SK-N-SH (cell line): Measurements from ENCODE around the gene GCC1. TPM values are rescaled to one million over a fixed set of nuclear protein-coding genes. Genes with fewer than 3 reads are reported as not detected.

Experiments
- CTCF ChIA-PET: fragments of 300-600, 350-600 bp; formaldehyde crosslinking; extraction: SDS; loops from one replicate; lab custom pipeline; 2021; lab: Yijun Ruan, JAX
- POLR2A ChIA-PET: fragments of 350-600 bp; sonication (Branson Sonifier 250); formaldehyde crosslinking; extraction: SDS; loops from one replicate; lab custom pipeline; 2020; ENCODE audit warnings: antibody characterized with exemption, inconsistent platforms; lab: Yijun Ruan, JAX
- DNase-seq: peaks from one replicate; pipeline ENCODE4 v3.0.0; 2012
- H2AFZ ChIP-seq: fragments of 200-600 bp; sonication (generic); 2 replicates; pipeline ENCODE4 v1.8.1; 2016; ENCODE audit warnings: antibody characterized with exemption, mild to moderate bottlenecking, low read depth
- H3F3A ChIP-seq: fragments of 200-600 bp; sonication (generic); replicated peaks from 2 replicates; pipeline ENCODE3; 2016; ENCODE audit warnings: antibody characterized with exemption, mild to moderate bottlenecking; ENCODE audit not compliant: insufficient read depth
- H3K27ac ChIP-seq, 2 experiments: fragments of 200-500 bp in 1 of 2; fragments of 200-600 bp in 1 of 2; sonication (Bioruptor generic) in 1 of 2; sonication (generic), shearing (Covaris generic) in 1 of 2; 2 replicates each; pipeline versions ENCODE4 v1.5.1 to v1.6.1; 2014 to 2016; ENCODE audit warnings: low read depth in 2 of 2, inconsistent platforms in 1 of 2, low read length in 1 of 2, mild to moderate bottlenecking in 1 of 2, mixed read lengths in 1 of 2
- H3K27me3 ChIP-seq: fragments of 200-600 bp; sonication (generic), shearing (Covaris generic); 2 replicates; pipeline ENCODE4 v1.6.1; 2016; ENCODE audit warnings: mixed run types; ENCODE audit not compliant: insufficient read depth
- H3K36me3 ChIP-seq, 2 experiments: fragments of 200-500 bp in 1 of 2; fragments of 200-600 bp in 1 of 2; sonication (Bioruptor generic) in 1 of 2; sonication (generic) in 1 of 2; replicated peaks in 1 of 2; 2 replicates each; pipeline versions ENCODE3 to v1.5.1; 2014 to 2016; ENCODE audit warnings: low read length in 1 of 2, mild to moderate bottlenecking in 1 of 2; ENCODE audit not compliant: insufficient read depth in 2 of 2, control insufficient read depth in 1 of 2
- H3K4me1 ChIP-seq, 2 experiments: fragments of 200-500 bp in 1 of 2; fragments of 200-600 bp in 1 of 2; sonication (Bioruptor generic) in 1 of 2; sonication (generic), shearing (Covaris generic) in 1 of 2; 2 replicates each; pipeline versions ENCODE4 v1.5.1 to v1.6.1; 2014 to 2016; ENCODE audit warnings: low read depth in 1 of 2, low read length in 1 of 2, mixed run types in 1 of 2; ENCODE audit not compliant: insufficient read depth in 2 of 2, control insufficient read depth in 1 of 2
- H3K4me2 ChIP-seq: fragments of 200-600 bp; sonication (generic), shearing (Covaris generic); 2 replicates; pipeline ENCODE4 v1.6.1; 2017; ENCODE audit warnings: mixed run types
- H3K4me3 ChIP-seq, 2 experiments: fragments of 200-500 bp in 1 of 2; fragments of 200-600 bp in 1 of 2; sonication (Bioruptor generic) in 1 of 2; sonication (generic), shearing (Covaris generic) in 1 of 2; 2 replicates each; pipeline versions ENCODE4 v1.5.1 to v1.8.1; 2014 to 2016; ENCODE audit warnings: low read depth in 2 of 2, inconsistent platforms in 1 of 2, low read length in 1 of 2, mild to moderate bottlenecking in 1 of 2, mixed read lengths in 1 of 2, moderate library complexity in 1 of 2
- H3K79me2 ChIP-seq: fragments of 200-600 bp; sonication (generic); 2 replicates; pipeline ENCODE4 v1.8.1; 2017; ENCODE audit warnings: mild to moderate bottlenecking; ENCODE audit not compliant: insufficient read depth
- H3K9ac ChIP-seq: fragments of 200-600 bp; sonication (generic); 2 replicates; pipeline ENCODE4 v1.6.1; 2017; ENCODE audit warnings: mixed run types
- H3K9me2 ChIP-seq: fragments of 200-600 bp; sonication (generic); 2 replicates; pipeline ENCODE4 v1.6.1; 2017; ENCODE audit warnings: mixed run types
- H3K9me3 ChIP-seq: fragments of 200-600 bp; sonication (generic); 2 replicates; pipeline ENCODE4 v1.6.1; 2017; ENCODE audit warnings: mixed run types, mild to moderate bottlenecking, moderate library complexity
- H4K20me1 ChIP-seq: fragments of 200-600 bp; sonication (generic); 2 replicates; pipeline ENCODE4 v1.6.1; 2017; ENCODE audit warnings: mild to moderate bottlenecking, mixed run types; ENCODE audit not compliant: insufficient read depth
- EP300 ChIP-seq, 2 experiments: IDR thresholded peaks; 2 replicates each; pipeline versions ENCODE4 v1.4.0 to v1.6.1; 2012; ENCODE audit warnings: borderline replicate concordance in 1 of 2, low read depth in 1 of 2, low read length in 1 of 2
- EZH2phosphoT487 ChIP-seq: fragments of 200-600 bp; sonication (generic); IDR thresholded peaks from 2 replicates; pipeline ENCODE4 v1.6.1; 2017; ENCODE audit warnings: low read depth, mixed run types, mild to moderate bottlenecking, antibody characterized with exemption, moderate library complexity, borderline replicate concordance
- GATA2 ChIP-seq: sonication (generic); formaldehyde crosslinking; IDR thresholded peaks from 2 replicates; pipeline ENCODE4 v1.5.0; 2020; ENCODE audit warnings: mild to moderate bottlenecking, missing genetic modification reagents
- JUND ChIP-seq: IDR thresholded peaks from 2 replicates; pipeline ENCODE4 v1.4.0; 2012
- NFIC ChIP-seq: IDR thresholded peaks from 2 replicates; pipeline ENCODE4 v1.4.0; 2012; ENCODE audit warnings: borderline replicate concordance
- POLR2AphosphoS5 ChIP-seq: IDR thresholded peaks from 2 replicates; pipeline ENCODE4 v1.6.1; 2012; ENCODE audit warnings: low read depth, low read length
- RAD21 ChIP-seq: IDR thresholded peaks from 2 replicates; pipeline ENCODE4 v1.6.1; 2012; ENCODE audit warnings: mild to moderate bottlenecking, low read length
- RCOR1 ChIP-seq: fragments of 150-350 bp; IDR thresholded peaks from 2 replicates; pipeline ENCODE4 v1.6.1; 2017; ENCODE audit warnings: antibody characterized with exemption, low read length
- REST ChIP-seq: IDR thresholded peaks from 2 replicates; pipeline ENCODE4 v1.6.1; 2012; ENCODE audit warnings: mild to moderate bottlenecking, low read depth, low read length, moderate library complexity
- RFX5 ChIP-seq: IDR thresholded peaks from 2 replicates; pipeline ENCODE4 v1.6.1; 2012; ENCODE audit warnings: mild to moderate bottlenecking, improper control_type of control experiment, low read length
- SMC3 ChIP-seq: IDR thresholded peaks from 2 replicates; pipeline ENCODE4 v1.6.1; 2012; ENCODE audit warnings: low read depth, low read length, improper control_type of control experiment
- TAF1 ChIP-seq: IDR thresholded peaks from 2 replicates; pipeline ENCODE4 v1.6.1; 2012; ENCODE audit warnings: low read depth, mild to moderate bottlenecking, low read length, moderate library complexity, borderline replicate concordance
- WGBS: methylation state at CpG from one replicate; pipeline ENCODE4 v1.1.6; 2017; ENCODE audit warnings: low lambda C conversion rate; 5-methylcytosine and 5-hydroxymethylcytosine counted together
- polyA plus RNA-seq, 3 experiments: library from polyadenylated mRNA; depleted of rRNA; stranded (reverse); fragments of >200 nt; gene quantifications; 2 replicates each; pipeline ENCODE4 v1.2.3, GENCODE V29; 2012
- TF ChIP-seq, protein P1 (sequence below): fragments of 200-600 bp; sonication (generic); IDR thresholded peaks from 2 replicates; pipeline ENCODE4 v1.6.1; 2017; ENCODE audit warnings: antibody characterized with exemption, mild to moderate bottlenecking, moderate library complexity
- TF ChIP-seq, protein P2 (sequence below): IDR thresholded peaks from 2 replicates; pipeline ENCODE4 v1.4.0; 2012; ENCODE audit warnings: low read depth, borderline replicate concordance
- TF ChIP-seq, protein P3 (sequence below): IDR thresholded peaks from 2 replicates; pipeline ENCODE4 v1.4.0; 2012; ENCODE audit warnings: low read depth, borderline replicate concordance

Gene GCC1
- polyA plus RNA-seq, 1 of the 3 experiments (the other 2 are of a cell fraction) = 8.4 TPM

DNA sequence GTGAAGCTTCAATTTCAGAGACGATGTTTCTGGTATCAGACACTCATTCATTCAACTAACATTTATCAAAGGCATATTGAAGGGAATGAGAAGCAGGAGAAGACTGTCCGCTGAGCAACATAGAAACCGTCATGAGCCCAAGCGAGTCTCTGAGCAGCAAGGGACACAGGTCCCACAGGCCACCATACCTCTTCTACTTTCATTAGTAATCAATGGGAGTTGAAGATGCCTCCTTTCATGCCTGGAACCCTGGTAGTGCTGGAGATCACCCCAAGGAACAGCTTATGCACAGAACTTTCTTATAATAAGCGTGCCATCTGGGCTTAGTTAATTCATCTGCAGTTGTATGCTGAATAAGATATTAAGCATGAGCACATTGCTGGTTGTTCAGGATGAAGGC is 31.3 kb upstream of the GCC1 start:
- Histone ChIP-seq H2AFZ (no peak overlapping the region), H4K20me1 (no peaks in the 10 kb centered on the region), H3K9me2 (no peaks in the 10 kb centered on the region), H3K9ac (no peak overlapping the region), H3K79me2 (no peaks in the 10 kb centered on the region), H3K36me3 (no peaks in the 10 kb centered on the region), H3K27me3 (peaks cover 82% of the 10 kb centered on the region), H3K27ac (no peak overlapping the region), H3F3A (no peaks in the 10 kb centered on the region)
- CTCF ChIA-PET = interaction anchor here (0.8 to 2.0 kb wide), 5 partner anchors 11 to 592 kb away, joined by 3 to 6 read pairs (median 3); no protein-coding TSS in a partner anchor
- no peak for DNase-seq
- WGBS = 27% methylated on average over 5 of the region's 5 CpGs
- POLR2A ChIA-PET = no interaction called here
- TF ChIP-seq JUND (no peak), GATA2 (CRISPR knock-in tag) (no peak), TAF1 (no peak), RCOR1 (no peak), SMC3 (no peak), EP300 (IDR thresholded peaks at IDR 0.05; ENCODE audit: borderline replicate concordance in 1 of 2, low read depth in 1 of 2, low read length in 1 of 2) (no peak), RAD21 (no peak), POLR2AphosphoS5 (no peak), RFX5 (no peak), EZH2phosphoT487 (no peak), NFIC (no peak), REST (no peak)
- TF ChIP-seq, protein P1, sequence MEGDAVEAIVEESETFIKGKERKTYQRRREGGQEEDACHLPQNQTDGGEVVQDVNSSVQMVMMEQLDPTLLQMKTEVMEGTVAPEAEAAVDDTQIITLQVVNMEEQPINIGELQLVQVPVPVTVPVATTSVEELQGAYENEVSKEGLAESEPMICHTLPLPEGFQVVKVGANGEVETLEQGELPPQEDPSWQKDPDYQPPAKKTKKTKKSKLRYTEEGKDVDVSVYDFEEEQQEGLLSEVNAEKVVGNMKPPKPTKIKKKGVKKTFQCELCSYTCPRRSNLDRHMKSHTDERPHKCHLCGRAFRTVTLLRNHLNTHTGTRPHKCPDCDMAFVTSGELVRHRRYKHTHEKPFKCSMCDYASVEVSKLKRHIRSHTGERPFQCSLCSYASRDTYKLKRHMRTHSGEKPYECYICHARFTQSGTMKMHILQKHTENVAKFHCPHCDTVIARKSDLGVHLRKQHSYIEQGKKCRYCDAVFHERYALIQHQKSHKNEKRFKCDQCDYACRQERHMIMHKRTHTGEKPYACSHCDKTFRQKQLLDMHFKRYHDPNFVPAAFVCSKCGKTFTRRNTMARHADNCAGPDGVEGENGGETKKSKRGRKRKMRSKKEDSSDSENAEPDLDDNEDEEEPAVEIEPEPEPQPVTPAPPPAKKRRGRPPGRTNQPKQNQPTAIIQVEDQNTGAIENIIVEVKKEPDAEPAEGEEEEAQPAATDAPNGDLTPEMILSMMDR = no peak
- TF ChIP-seq, protein P2, sequence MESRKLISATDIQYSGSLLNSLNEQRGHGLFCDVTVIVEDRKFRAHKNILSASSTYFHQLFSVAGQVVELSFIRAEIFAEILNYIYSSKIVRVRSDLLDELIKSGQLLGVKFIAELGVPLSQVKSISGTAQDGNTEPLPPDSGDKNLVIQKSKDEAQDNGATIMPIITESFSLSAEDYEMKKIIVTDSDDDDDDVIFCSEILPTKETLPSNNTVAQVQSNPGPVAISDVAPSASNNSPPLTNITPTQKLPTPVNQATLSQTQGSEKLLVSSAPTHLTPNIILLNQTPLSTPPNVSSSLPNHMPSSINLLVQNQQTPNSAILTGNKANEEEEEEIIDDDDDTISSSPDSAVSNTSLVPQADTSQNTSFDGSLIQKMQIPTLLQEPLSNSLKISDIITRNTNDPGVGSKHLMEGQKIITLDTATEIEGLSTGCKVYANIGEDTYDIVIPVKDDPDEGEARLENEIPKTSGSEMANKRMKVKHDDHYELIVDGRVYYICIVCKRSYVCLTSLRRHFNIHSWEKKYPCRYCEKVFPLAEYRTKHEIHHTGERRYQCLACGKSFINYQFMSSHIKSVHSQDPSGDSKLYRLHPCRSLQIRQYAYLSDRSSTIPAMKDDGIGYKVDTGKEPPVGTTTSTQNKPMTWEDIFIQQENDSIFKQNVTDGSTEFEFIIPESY = no peak
- TF ChIP-seq, protein P3, sequence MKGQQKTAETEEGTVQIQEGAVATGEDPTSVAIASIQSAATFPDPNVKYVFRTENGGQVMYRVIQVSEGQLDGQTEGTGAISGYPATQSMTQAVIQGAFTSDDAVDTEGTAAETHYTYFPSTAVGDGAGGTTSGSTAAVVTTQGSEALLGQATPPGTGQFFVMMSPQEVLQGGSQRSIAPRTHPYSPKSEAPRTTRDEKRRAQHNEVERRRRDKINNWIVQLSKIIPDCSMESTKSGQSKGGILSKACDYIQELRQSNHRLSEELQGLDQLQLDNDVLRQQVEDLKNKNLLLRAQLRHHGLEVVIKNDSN = no peak
- TF ChIP-seq, all 33 proteins: peak for 0
- Histone ChIP-seq H3K4me1 (no peaks in the 10 kb centered on the region; a peak in 1 of 4 replicates), H3K9me3 (no peaks in the 10 kb centered on the region), H3K4me3 (no peak overlapping the region), H3K4me2 (no peak overlapping the region)
